Neutrophil (primary cell): Measurements from ENCODE around the gene NFATC2.

Source experiments
- H3K27ac ChIP-seq: fragments of 200-600 bp; sonication (generic); 2 replicates; pipeline ENCODE4 v1.5.1; 2016; ENCODE audit warnings: mild to moderate bottlenecking, moderate library complexity
- H3K27me3 ChIP-seq: fragments of 200-600 bp; sonication (generic); 2 replicates; pipeline ENCODE4 v1.6.0; 2016; ENCODE audit warnings: mild to moderate bottlenecking
- H3K36me3 ChIP-seq: fragments of 200-600 bp; sonication (generic); 2 replicates; pipeline ENCODE4 v1.5.1; 2017
- H3K4me1 ChIP-seq, 2 experiments: fragments of 200-600 bp in 1 of 2; sonication (generic) in 1 of 2; 1 replicate in 1 of 2; 2 replicates in 1 of 2; pipeline versions ENCODE4 v1.5.1 to v1.6.1; 2013 to 2016; ENCODE audit warnings: low read depth in 1 of 2, low read length in 1 of 2, mild to moderate bottlenecking in 1 of 2, moderate library complexity in 1 of 2; ENCODE audit not compliant: control insufficient read depth in 1 of 2, insufficient read depth in 1 of 2
- H3K4me3 ChIP-seq, 2 experiments: fragments of 200-600 bp in 1 of 2; sonication (generic) in 1 of 2; 1 replicate in 1 of 2; 2 replicates in 1 of 2; pipeline ENCODE4 v1.5.1; 2013 to 2016; ENCODE audit warnings: low read depth in 1 of 2, low read length in 1 of 2, mild to moderate bottlenecking in 1 of 2, moderate library complexity in 1 of 2
- H3K9me3 ChIP-seq: fragments of 200-600 bp; sonication (generic); 2 replicates; pipeline ENCODE4 v1.5.1; 2016
- TF ChIP-seq, protein P1 (sequence below): fragments of 200-600 bp; sonication (generic); IDR thresholded peaks from 2 replicates; pipeline ENCODE4 v1.5.1; 2016; ENCODE audit warnings: antibody characterized with exemption

The NFATC2 gene

GRCh38 chr20:51500936-51501335 is 41.6 kb downstream of the NFATC2 start:
- Histone ChIP-seq H3K27me3 (peaks cover 16% of the 10 kb centered on the region), H3K4me3 (no peak overlapping the region), H3K4me1 (peaks cover 0 to 11% of the 10 kb centered on the region in 2 experiments), H3K36me3 (no peaks in the 10 kb centered on the region), H3K9me3 (no peaks in the 10 kb centered on the region), H3K27ac (no peak overlapping the region)
- TF ChIP-seq, protein P1, sequence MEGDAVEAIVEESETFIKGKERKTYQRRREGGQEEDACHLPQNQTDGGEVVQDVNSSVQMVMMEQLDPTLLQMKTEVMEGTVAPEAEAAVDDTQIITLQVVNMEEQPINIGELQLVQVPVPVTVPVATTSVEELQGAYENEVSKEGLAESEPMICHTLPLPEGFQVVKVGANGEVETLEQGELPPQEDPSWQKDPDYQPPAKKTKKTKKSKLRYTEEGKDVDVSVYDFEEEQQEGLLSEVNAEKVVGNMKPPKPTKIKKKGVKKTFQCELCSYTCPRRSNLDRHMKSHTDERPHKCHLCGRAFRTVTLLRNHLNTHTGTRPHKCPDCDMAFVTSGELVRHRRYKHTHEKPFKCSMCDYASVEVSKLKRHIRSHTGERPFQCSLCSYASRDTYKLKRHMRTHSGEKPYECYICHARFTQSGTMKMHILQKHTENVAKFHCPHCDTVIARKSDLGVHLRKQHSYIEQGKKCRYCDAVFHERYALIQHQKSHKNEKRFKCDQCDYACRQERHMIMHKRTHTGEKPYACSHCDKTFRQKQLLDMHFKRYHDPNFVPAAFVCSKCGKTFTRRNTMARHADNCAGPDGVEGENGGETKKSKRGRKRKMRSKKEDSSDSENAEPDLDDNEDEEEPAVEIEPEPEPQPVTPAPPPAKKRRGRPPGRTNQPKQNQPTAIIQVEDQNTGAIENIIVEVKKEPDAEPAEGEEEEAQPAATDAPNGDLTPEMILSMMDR = no peak

DNA sequence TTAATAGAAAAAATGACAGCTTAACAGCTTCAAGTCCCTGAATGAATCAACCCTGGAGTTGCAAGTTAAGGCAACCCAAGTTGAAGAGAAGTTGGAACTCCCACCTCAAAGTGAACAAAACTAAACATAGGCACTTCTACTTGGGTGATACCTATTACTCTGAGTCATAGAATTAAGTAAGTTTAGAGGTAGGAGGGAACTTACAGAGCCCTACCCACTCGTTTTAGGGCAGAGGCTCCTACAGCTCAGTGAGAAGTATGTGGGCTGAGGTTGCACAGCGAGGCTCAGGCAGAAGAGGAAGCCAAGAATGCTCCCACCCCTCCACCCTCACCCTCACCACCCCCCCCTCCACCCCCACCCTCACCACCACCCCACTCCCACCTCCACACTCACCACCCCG is 42.2 kb downstream of the NFATC2 start:
- peaks cover 16% of the 10 kb centered on the region for H3K27me3 ChIP-seq
- peaks cover 0 to 17% of the 10 kb centered on the region in 2 experiments for H3K4me1 ChIP-seq
- TF ChIP-seq, protein P1 = no peak
- H3K36me3 ChIP-seq = no peaks in the 10 kb centered on the region
- no peak overlapping the region for H3K4me3 ChIP-seq
- no peak overlapping the region for H3K27ac ChIP-seq
- H3K9me3 ChIP-seq = no peaks in the 10 kb centered on the region

GRCh38 chr20:51498765-51499540 is 43.6 kb downstream of the NFATC2 start:
- Histone ChIP-seq H3K36me3 (no peaks in the 10 kb centered on the region), H3K9me3 (no peaks in the 10 kb centered on the region), H3K4me3 (no peak overlapping the region), H3K4me1 (peaks cover 10 to 29% of the 10 kb centered on the region in 2 experiments), H3K27ac (no peak overlapping the region), H3K27me3 (peaks cover 21% of the 10 kb centered on the region)
- TF ChIP-seq, protein P1 = no peak

DNA sequence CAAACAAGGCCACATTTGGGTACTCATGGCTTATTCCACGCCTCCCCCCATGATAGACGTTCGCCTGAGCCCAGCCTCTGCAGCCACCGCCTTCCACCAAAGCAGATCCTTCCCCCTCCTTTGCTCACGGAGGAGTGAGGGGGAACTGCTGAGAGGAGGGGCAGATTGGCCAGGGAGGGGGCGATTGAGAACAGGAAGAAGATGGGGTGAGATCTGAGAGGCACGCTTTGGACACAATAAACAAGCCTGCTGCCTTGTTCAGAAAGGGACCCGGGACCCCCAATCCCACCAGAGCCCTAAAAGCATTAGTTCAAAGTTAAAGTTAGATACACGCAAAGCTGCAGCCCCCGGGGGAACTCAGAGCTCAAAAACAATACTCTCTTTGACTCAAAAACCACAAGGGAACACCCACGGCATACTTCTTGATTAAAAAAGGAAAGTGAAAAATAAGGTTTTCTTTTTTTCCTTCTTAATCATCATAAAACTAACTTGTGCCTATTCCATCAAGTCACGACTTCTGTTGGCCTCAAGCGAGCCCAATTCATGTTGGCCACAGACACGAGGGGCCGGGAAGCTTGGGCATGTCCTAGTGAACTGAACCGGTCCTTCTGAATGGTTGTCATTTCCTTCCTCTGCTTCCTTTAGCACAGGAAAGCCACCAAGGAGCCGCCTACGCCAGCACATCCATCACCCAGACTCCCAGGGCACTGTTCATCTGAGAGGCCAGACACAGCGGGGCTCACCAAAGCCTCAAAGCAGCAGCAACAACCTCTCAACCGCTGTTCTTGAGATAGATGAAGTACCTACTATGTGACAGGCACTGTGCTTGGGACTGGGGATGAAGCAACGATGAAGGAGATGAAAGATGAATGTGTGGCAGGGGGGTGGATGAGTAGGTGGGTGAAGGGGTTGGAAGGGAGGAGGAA is 44.7 kb downstream of the NFATC2 start:
- Histone ChIP-seq H3K4me3 (no peak overlapping the region), H3K27ac (no peak overlapping the region), H3K27me3 (peaks cover 32% of the 10 kb centered on the region), H3K9me3 (no peaks in the 10 kb centered on the region), H3K36me3 (no peaks in the 10 kb centered on the region), H3K4me1 (peaks cover 12 to 40% of the 10 kb centered on the region in 2 experiments)
- TF ChIP-seq, protein P1 = no peak

- Histone ChIP-seq H3K27ac (no peak overlapping the region), H3K9me3 (no peaks in the 10 kb centered on the region), H3K36me3 (no peaks in the 10 kb centered on the region), H3K4me3 (no peak overlapping the region), H3K4me1 (peaks cover 20 to 46% of the 10 kb centered on the region in 2 experiments), H3K27me3 (peaks cover 41% of the 10 kb centered on the region)
- TF ChIP-seq, protein P1 = no peak
Measured at GRCh38 chr20:51496964-51497363, 45.6 kb downstream of the NFATC2 start.
